ENCODE results near the gene DAB1.

DNA sequence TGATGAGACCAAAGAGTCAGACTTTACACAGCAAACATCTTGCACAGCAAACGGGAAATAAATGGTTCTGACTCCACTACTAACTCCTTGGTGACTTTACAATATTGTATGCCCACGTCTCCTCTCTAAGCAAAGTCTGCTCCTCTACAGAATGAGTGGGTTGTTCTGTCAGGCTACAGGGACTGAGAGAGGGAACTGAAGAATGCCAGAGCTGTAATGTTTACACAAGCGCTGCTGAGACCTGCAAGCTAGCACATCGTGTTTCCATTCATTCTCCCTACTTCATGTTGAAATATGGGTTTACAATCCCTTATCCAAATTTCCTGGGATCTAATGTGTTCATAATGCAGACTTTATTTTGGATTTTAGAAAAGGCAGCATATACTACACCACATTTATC, 15.9 kb downstream of the DAB1 start:
- TF ChIP-seq, protein P1, sequence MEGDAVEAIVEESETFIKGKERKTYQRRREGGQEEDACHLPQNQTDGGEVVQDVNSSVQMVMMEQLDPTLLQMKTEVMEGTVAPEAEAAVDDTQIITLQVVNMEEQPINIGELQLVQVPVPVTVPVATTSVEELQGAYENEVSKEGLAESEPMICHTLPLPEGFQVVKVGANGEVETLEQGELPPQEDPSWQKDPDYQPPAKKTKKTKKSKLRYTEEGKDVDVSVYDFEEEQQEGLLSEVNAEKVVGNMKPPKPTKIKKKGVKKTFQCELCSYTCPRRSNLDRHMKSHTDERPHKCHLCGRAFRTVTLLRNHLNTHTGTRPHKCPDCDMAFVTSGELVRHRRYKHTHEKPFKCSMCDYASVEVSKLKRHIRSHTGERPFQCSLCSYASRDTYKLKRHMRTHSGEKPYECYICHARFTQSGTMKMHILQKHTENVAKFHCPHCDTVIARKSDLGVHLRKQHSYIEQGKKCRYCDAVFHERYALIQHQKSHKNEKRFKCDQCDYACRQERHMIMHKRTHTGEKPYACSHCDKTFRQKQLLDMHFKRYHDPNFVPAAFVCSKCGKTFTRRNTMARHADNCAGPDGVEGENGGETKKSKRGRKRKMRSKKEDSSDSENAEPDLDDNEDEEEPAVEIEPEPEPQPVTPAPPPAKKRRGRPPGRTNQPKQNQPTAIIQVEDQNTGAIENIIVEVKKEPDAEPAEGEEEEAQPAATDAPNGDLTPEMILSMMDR (IDR thresholded peaks at IDR 0.05 in 4 of 5, conservative IDR thresholded peaks at IDR 0.05 in 1 of 5), result no peak
- no peak for TF ChIP-seq POLR2A (IDR thresholded peaks at IDR 0.05)
